ENCODE measurements around the gene TAS2R41.

Gene TAS2R41

DNA sequence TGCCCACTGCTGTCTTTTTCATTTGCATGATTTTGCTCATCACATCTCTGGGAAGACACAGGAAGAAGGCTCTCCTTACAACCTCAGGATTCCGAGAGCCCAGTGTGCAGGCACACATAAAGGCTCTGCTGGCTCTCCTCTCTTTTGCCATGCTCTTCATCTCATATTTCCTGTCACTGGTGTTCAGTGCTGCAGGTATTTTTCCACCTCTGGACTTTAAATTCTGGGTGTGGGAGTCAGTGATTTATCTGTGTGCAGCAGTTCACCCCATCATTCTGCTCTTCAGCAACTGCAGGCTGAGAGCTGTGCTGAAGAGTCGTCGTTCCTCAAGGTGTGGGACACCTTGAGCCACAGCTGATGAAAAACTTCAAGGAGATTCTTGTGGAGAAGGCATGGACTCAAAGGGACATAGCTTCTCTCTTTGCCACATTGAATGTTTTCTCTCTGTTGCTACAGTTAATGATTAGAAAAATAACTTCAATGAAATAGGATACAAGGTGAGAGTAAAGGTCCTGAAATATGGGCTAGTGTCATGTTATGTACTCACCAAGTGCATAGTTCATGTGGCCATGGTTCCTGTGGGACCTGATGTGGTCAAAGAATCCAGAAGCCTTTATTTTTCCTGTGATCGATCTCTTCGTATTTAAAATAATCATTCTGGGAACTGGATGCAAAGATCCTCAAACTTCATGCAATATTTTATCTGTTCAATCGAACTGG lies 33.5 kb upstream of the TAS2R41 start:
- no peaks in the 10 kb centered on the region for H3K9me3 ChIP-seq
- H3K4me3 ChIP-seq (ENCODE audit: low read depth in 1 of 2, low read length in 1 of 2), result no peak overlapping the region
- H3K36me3 ChIP-seq, result no peaks in the 10 kb centered on the region
- H3K27ac ChIP-seq, result no peak overlapping the region
- H3K27me3 ChIP-seq, result no peaks in the 10 kb centered on the region
- no peaks in the 10 kb centered on the region for H3K4me1 ChIP-seq (ENCODE audit: control insufficient read depth in 1 of 2, insufficient read depth in 1 of 2, low read depth in 1 of 2, low read length in 1 of 2)
- no peak for TF ChIP-seq CTCF (IDR thresholded peaks at IDR 0.05)

- Histone ChIP-seq H3K27me3 (no peaks in the 10 kb centered on the region), H3K9me3 (no peaks in the 10 kb centered on the region), H3K27ac (no peak overlapping the region), H3K4me1 (ENCODE audit: control insufficient read depth in 1 of 2, insufficient read depth in 1 of 2, low read depth in 1 of 2, low read length in 1 of 2) (no peaks in the 10 kb centered on the region), H3K36me3 (no peaks in the 10 kb centered on the region), H3K4me3 (ENCODE audit: low read depth in 1 of 2, low read length in 1 of 2) (no peak overlapping the region)
- no peak for TF ChIP-seq CTCF (IDR thresholded peaks at IDR 0.05)
Measured at GRCh38 chr7:143444785-143445184, 32.9 kb upstream of the TAS2R41 start.

GRCh38 chr7:143447466-143447865 lies 30.2 kb upstream of the TAS2R41 start:
- Histone ChIP-seq H3K27ac (no peak overlapping the region), H3K4me1 (ENCODE audit: control insufficient read depth in 1 of 2, insufficient read depth in 1 of 2, low read depth in 1 of 2, low read length in 1 of 2) (no peaks in the 10 kb centered on the region), H3K27me3 (no peaks in the 10 kb centered on the region), H3K36me3 (no peaks in the 10 kb centered on the region), H3K4me3 (ENCODE audit: low read depth in 1 of 2, low read length in 1 of 2) (no peak overlapping the region), H3K9me3 (no peaks in the 10 kb centered on the region)
- TF ChIP-seq CTCF (IDR thresholded peaks at IDR 0.05), result no peak

- Histone ChIP-seq H3K9me3 (no peaks in the 10 kb centered on the region), H3K36me3 (no peaks in the 10 kb centered on the region), H3K4me1 (ENCODE audit: control insufficient read depth in 1 of 2, insufficient read depth in 1 of 2, low read depth in 1 of 2, low read length in 1 of 2) (no peaks in the 10 kb centered on the region), H3K4me3 (ENCODE audit: low read depth in 1 of 2, low read length in 1 of 2) (no peak overlapping the region), H3K27ac (no peak overlapping the region), H3K27me3 (no peaks in the 10 kb centered on the region)
- TF ChIP-seq CTCF (IDR thresholded peaks at IDR 0.05), result no peak
Measured at GRCh38 chr7:143448429-143448828, 29.2 kb upstream of the TAS2R41 start.

GRCh38 chr7:143449793-143450192 lies 27.9 kb upstream of the TAS2R41 start:
- Histone ChIP-seq H3K27me3 (no peaks in the 10 kb centered on the region), H3K9me3 (no peaks in the 10 kb centered on the region), H3K27ac (no peak overlapping the region), H3K4me1 (ENCODE audit: control insufficient read depth in 1 of 2, insufficient read depth in 1 of 2, low read depth in 1 of 2, low read length in 1 of 2) (no peaks in the 10 kb centered on the region), H3K4me3 (ENCODE audit: low read depth in 1 of 2, low read length in 1 of 2) (no peak overlapping the region), H3K36me3 (no peaks in the 10 kb centered on the region)
- TF ChIP-seq CTCF (IDR thresholded peaks at IDR 0.05), result no peak

Measured in neutrophil (primary cell).